ENCODE results near the gene ELOVL7. TPM values are rescaled to one million over a fixed set of nuclear protein-coding genes. Genes with fewer than 3 reads are reported as not detected.

Gene ELOVL7
- total and polyA plus RNA-seq, 2 of the 8 experiments (the other 6 are each of a cell fraction or from before 2014, with no cell fraction given): 3.1 to 5.1 TPM

- Histone ChIP-seq H4K20me1 (replicated peaks in 1 of 2; ENCODE audit: control insufficient read depth in 1 of 2, insufficient read depth in 2 of 2, low read length in 2 of 2) (no peaks in the 10 kb centered on the region), H4K91ac (replicated peaks; ENCODE audit: insufficient read length, low read length) (no peak overlapping the region), H3K27ac (ENCODE audit: low read depth, low read length) (no peak overlapping the region), H3K4ac (replicated peaks; ENCODE audit: insufficient read length, low read depth, low read length) (no peak overlapping the region), H3K23me2 (ENCODE audit: low read depth, low read length) (no peaks in the 10 kb centered on the region), H4K5ac (ENCODE audit: insufficient read length, low read depth, low read length) (no peak overlapping the region), H3K56ac (replicated peaks; ENCODE audit: insufficient read length, low read depth, low read length) (no peak overlapping the region), H3K36me3 (ENCODE audit: control insufficient read depth in 2 of 4, insufficient read depth in 4 of 4, low read length in 3 of 4) (no peaks in the 10 kb centered on the region), H3K27me3 (replicated peaks in 1 of 4; ENCODE audit: control insufficient read depth in 3 of 4, extremely low read depth in 1 of 4, insufficient read depth in 3 of 4, low read length in 3 of 4) (no peaks in the 10 kb centered on the region), H3K79me2 (ENCODE audit: control insufficient read depth in 1 of 2, insufficient read depth in 2 of 2, low read length in 2 of 2) (no peaks in the 10 kb centered on the region), H3K23ac (ENCODE audit: insufficient read length) (no peak overlapping the region), H2BK12ac (ENCODE audit: low read depth, low read length) (no peak overlapping the region), H3K18ac (ENCODE audit: extremely low read depth, low read length) (no peak overlapping the region), H3K9ac (replicated peaks in 1 of 4; ENCODE audit: extremely low read depth in 1 of 4, low read depth in 3 of 4, low read length in 3 of 4) (no peak overlapping the region), H2AFZ (ENCODE audit: low read length) (no peak overlapping the region), H3K4me1 (replicated peaks in 1 of 4; ENCODE audit: control insufficient read depth in 3 of 4, insufficient read depth in 4 of 4, low read length in 3 of 4) (peaks cover 0 to 5% (median 0%) of the 10 kb centered on the region in 4 experiments; a peak in 2 of 7 replicates), H2BK120ac (replicated peaks; ENCODE audit: low read depth, low read length) (no peak overlapping the region), H2BK20ac (ENCODE audit: low read length) (no peak overlapping the region), H3K4me2 (ENCODE audit: insufficient read depth in 1 of 2, low read depth in 2 of 2, low read length in 2 of 2) (no peak overlapping the region), H2AK5ac (ENCODE audit: low read depth, low read length) (no peak overlapping the region), H3K4me3 (ENCODE audit: extremely low read depth in 1 of 4, insufficient read depth in 2 of 4, low read depth in 3 of 4, low read length in 4 of 4) (no peak overlapping the region), H2BK15ac (ENCODE audit: low read length) (no peak overlapping the region), H3K79me1 (ENCODE audit: low read depth, low read length) (no peaks in the 10 kb centered on the region), H2BK5ac (ENCODE audit: low read depth, low read length) (no peak overlapping the region), H3K9me3 (ENCODE audit: insufficient read depth in 2 of 2, low read depth in 1 of 2, low read length in 1 of 2) (peaks cover 0 to 8% of the 10 kb centered on the region in 2 experiments; a peak in 1 of 4 replicates), H4K8ac (ENCODE audit: extremely low read depth, insufficient read depth, low read length) (no peak overlapping the region), H3K14ac (ENCODE audit: insufficient read length) (no peak overlapping the region)
- DNase-seq (ENCODE audit: low read depth in 1 of 2, low spot score in 2 of 2): no peak
- FAIRE-seq: no peak
- ChIA-PET POLR2A (ENCODE audit: partially characterized antibody) (interaction anchor here (1.8 kb wide), 1 partner anchor 12 kb away, joined by 4 read pairs; the partner anchor contains the start of gene ELOVL7), CTCF (ENCODE audit: partially characterized antibody) (interaction anchor here (0.7 kb wide), 1 partner anchor 137 kb away, joined by 4 read pairs; no protein-coding TSS in a partner anchor)
- TF ChIP-seq SRF (IDR thresholded peaks at IDR 0.05; ENCODE audit: low read depth, low read length): no peak
- TF ChIP-seq, protein P1, sequence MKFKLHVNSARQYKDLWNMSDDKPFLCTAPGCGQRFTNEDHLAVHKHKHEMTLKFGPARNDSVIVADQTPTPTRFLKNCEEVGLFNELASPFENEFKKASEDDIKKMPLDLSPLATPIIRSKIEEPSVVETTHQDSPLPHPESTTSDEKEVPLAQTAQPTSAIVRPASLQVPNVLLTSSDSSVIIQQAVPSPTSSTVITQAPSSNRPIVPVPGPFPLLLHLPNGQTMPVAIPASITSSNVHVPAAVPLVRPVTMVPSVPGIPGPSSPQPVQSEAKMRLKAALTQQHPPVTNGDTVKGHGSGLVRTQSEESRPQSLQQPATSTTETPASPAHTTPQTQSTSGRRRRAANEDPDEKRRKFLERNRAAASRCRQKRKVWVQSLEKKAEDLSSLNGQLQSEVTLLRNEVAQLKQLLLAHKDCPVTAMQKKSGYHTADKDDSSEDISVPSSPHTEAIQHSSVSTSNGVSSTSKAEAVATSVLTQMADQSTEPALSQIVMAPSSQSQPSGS (IDR thresholded peaks at IDR 0.05; ENCODE audit: low read length): no peak
- TF ChIP-seq SIX5 (IDR thresholded peaks at IDR 0.05; ENCODE audit: low read depth, low read length): no peak
- no peak for TF ChIP-seq CHD2 (IDR thresholded peaks at IDR 0.05; ENCODE audit: low read length)
- 96% methylated on average over 1 of the region's 1 CpG; no CpG with 5 or more reads in 1 of the 2 experiments for WGBS, 2 experiments (ENCODE audit: extremely low coverage in 1 of 2, insufficient coverage in 1 of 2, insufficient read length in 1 of 2, insufficient replicate concordance in 2 of 2, low coverage in 1 of 2, low lambda C conversion rate in 2 of 2, missing lambda C conversion rate in 1 of 2)
These were observed 12.0 kb upstream of the ELOVL7 start for GRCh38 chr5:60856066-60856465.
